WTC11 (cell line): Measurements from ENCODE around the gene UNC50. TPM values are rescaled to one million over a fixed set of nuclear protein-coding genes. Genes with fewer than 3 reads are reported as not detected.

ENCODE experiments used
- ATAC-seq: fragments of 200-7000 bp; cut with Tn5 transposase; 2 replicates; pipeline ENCODE4 v1.10.0; 2021; ENCODE audit warnings: mild to moderate bottlenecking, moderate library complexity
- CTCF ChIA-PET: fragments of 300-600 bp; sonication (Branson Sonifier 250); formaldehyde crosslinking; loops from one replicate; lab custom pipeline; 2021; ENCODE audit warnings: antibody characterized with exemption; lab: Charles Lee
- POLR2A ChIA-PET: fragments of 350-600 bp; sonication (Branson Sonifier 250); formaldehyde crosslinking; loops from one replicate; lab custom pipeline; 2021; ENCODE audit warnings: antibody characterized with exemption; lab: Charles Lee
- DNase-seq: peaks from one replicate; pipeline ENCODE4 v3.0.0; 2021; ENCODE audit warnings: low spot score
- H3K27ac Mint-ChIP-seq: 2 replicates; pipeline ENCODE4 v1.8.0; 2021; ENCODE audit warnings: mixed read lengths
- H3K27me3 Mint-ChIP-seq: 2 replicates; pipeline ENCODE4 v1.8.0; 2021; ENCODE audit warnings: low read depth, mild to moderate bottlenecking, moderate library complexity, mixed read lengths
- H3K36me3 Mint-ChIP-seq: 2 replicates; pipeline ENCODE4 v1.8.0; 2021; ENCODE audit warnings: mixed read lengths
- H3K4me1 Mint-ChIP-seq: 2 replicates; pipeline ENCODE4 v1.8.0; 2022; ENCODE audit warnings: mixed read lengths
- H3K4me3 Mint-ChIP-seq: 2 replicates; pipeline ENCODE4 v1.8.0; 2021; ENCODE audit warnings: mild to moderate bottlenecking, moderate library complexity, mixed read lengths
- H3K9me3 Mint-ChIP-seq: 2 replicates; pipeline ENCODE4 v1.8.0; 2021; ENCODE audit warnings: mixed read lengths
- ATF2 ChIP-seq: sonication (generic); formaldehyde crosslinking; IDR thresholded peaks from 2 replicates; pipeline ENCODE4 v1.8.1; 2022; ENCODE audit warnings: low read depth, missing genetic modification reagents, borderline replicate concordance
- CBFB ChIP-seq: sonication (generic); formaldehyde crosslinking; IDR thresholded peaks from 2 replicates; pipeline ENCODE4 v1.8.1; 2022; ENCODE audit warnings: mild to moderate bottlenecking, low read depth, missing genetic modification reagents
- E2F4 ChIP-seq: sonication (generic); formaldehyde crosslinking; IDR thresholded peaks from 2 replicates; pipeline ENCODE4 v1.8.1; 2022; ENCODE audit warnings: low read depth, mild to moderate bottlenecking, moderate library complexity, missing genetic modification reagents, borderline replicate concordance
- EMX1 ChIP-seq: fragments of 250-450 bp; sonication (Bioruptor Pico); IDR thresholded peaks from 2 replicates; pipeline ENCODE4 v1.8.0; 2021; ENCODE audit warnings: mild to moderate bottlenecking
- FOXK1 ChIP-seq: sonication (generic); formaldehyde crosslinking; IDR thresholded peaks from 2 replicates; pipeline ENCODE4 v1.8.0; 2022; ENCODE audit warnings: mild to moderate bottlenecking, moderate library complexity, missing genetic modification reagents
- FOXP1 ChIP-seq: sonication (generic); formaldehyde crosslinking; IDR thresholded peaks from 2 replicates; pipeline ENCODE4 v1.8.0; 2022; ENCODE audit warnings: missing genetic modification reagents, mild to moderate bottlenecking, moderate library complexity, borderline replicate concordance
- FOXP4 ChIP-seq: sonication (generic); formaldehyde crosslinking; IDR thresholded peaks from 2 replicates; pipeline ENCODE4 v1.8.0; 2022; ENCODE audit warnings: mild to moderate bottlenecking, missing genetic modification reagents
- HMGXB4 ChIP-seq: sonication (generic); formaldehyde crosslinking; IDR thresholded peaks from 2 replicates; pipeline ENCODE4 v1.8.1; 2023; ENCODE audit warnings: mild to moderate bottlenecking, moderate library complexity, missing genetic modification reagents
- PRRX2 ChIP-seq: fragments of 250-450 bp; sonication (Bioruptor Pico); IDR thresholded peaks from 2 replicates; pipeline ENCODE4 v1.8.0; 2021; ENCODE audit warnings: mild to moderate bottlenecking
- SOX15 ChIP-seq: fragments of 250-450 bp; sonication (Bioruptor Pico); IDR thresholded peaks from 2 replicates; pipeline ENCODE4 v1.9.0; 2021; ENCODE audit warnings: mild to moderate bottlenecking
- SP1 ChIP-seq: sonication (generic); formaldehyde crosslinking; conservative IDR thresholded peaks from 2 replicates; pipeline ENCODE4 v1.8.1; 2022; ENCODE audit warnings: missing genetic modification reagents
- TCF7 ChIP-seq: sonication (generic); formaldehyde crosslinking; IDR thresholded peaks from 2 replicates; pipeline ENCODE4 v1.8.0; 2022; ENCODE audit warnings: mild to moderate bottlenecking, low read depth, missing genetic modification reagents, moderate library complexity
- TEAD1 ChIP-seq: sonication (generic); formaldehyde crosslinking; IDR thresholded peaks from 2 replicates; pipeline ENCODE4 v1.8.0; 2022; ENCODE audit warnings: mild to moderate bottlenecking, missing genetic modification reagents
- TP53 ChIP-seq: sonication (generic); formaldehyde crosslinking; IDR thresholded peaks from 2 replicates; pipeline ENCODE4 v1.8.1; 2023; ENCODE audit warnings: mild to moderate bottlenecking, missing genetic modification reagents
- ZBTB43 ChIP-seq: sonication (generic); formaldehyde crosslinking; IDR thresholded peaks from 2 replicates; pipeline ENCODE4 v1.8.1; 2023; ENCODE audit warnings: mild to moderate bottlenecking, missing genetic modification reagents
- ZNF138 ChIP-seq: sonication (generic); formaldehyde crosslinking; conservative IDR thresholded peaks from 2 replicates; pipeline ENCODE4 v1.8.1; 2022; ENCODE audit warnings: mild to moderate bottlenecking, moderate library complexity, missing genetic modification reagents
- ZNF232 ChIP-seq: sonication (generic); formaldehyde crosslinking; IDR thresholded peaks from 2 replicates; pipeline ENCODE4 v1.8.0; 2022; ENCODE audit warnings: mild to moderate bottlenecking, missing genetic modification reagents
- ZNF263 ChIP-seq: sonication (generic); formaldehyde crosslinking; IDR thresholded peaks from 2 replicates; pipeline ENCODE4 v1.8.1; 2022; ENCODE audit warnings: low read depth, mild to moderate bottlenecking, moderate library complexity, missing genetic modification reagents
- ZNF396 ChIP-seq: fragments of 250-450 bp; sonication (Bioruptor Pico); IDR thresholded peaks from 2 replicates; pipeline ENCODE4 v1.8.0; 2021; ENCODE audit warnings: mild to moderate bottlenecking, moderate library complexity, borderline replicate concordance
- ZNF416 ChIP-seq: fragments of 250-450 bp; sonication (Bioruptor Pico); IDR thresholded peaks from 2 replicates; pipeline ENCODE4 v1.9.0; 2021; ENCODE audit warnings: mild to moderate bottlenecking, inconsistent platforms
- total RNA-seq: library from RNA; stranded (reverse); gene quantifications from 3 replicates; pipeline ENCODE4 v1.2.3, GENCODE V29; 2021

Gene UNC50
- total RNA-seq, 1 experiment from 2014 or later: 26.7 TPM

- H3K9me3 Mint-ChIP-seq: no peaks in the 10 kb centered on the region
- H3K4me3 Mint-ChIP-seq: no peak overlapping the region
- ATAC-seq: no peak
- no peaks in the 10 kb centered on the region for H3K27me3 Mint-ChIP-seq
- no peak for TF ChIP-seq ZNF396
- no peak for TF ChIP-seq ZBTB43 (CRISPR knock-in tag)
- no peak for TF ChIP-seq ZNF263 (CRISPR knock-in tag)
- TF ChIP-seq HMGXB4 (CRISPR knock-in tag): no peak
- TF ChIP-seq SOX15: no peak
- TF ChIP-seq EMX1 (CRISPR knock-in tag): no peak
- H3K36me3 Mint-ChIP-seq: peaks cover 23% of the 10 kb centered on the region
- no peak for DNase-seq
- no peak overlapping the region for H3K27ac Mint-ChIP-seq
- no peaks in the 10 kb centered on the region for H3K4me1 Mint-ChIP-seq
- POLR2A ChIA-PET: no interaction called here
- CTCF ChIA-PET: interaction anchor here (1.3 kb wide), 1 partner anchor 9 kb away, joined by 7 read pairs; no protein-coding TSS in a partner anchor
These were observed 30.2 kb upstream of the UNC50 start for GRCh38 chr2:98578231-98578630.

- H3K4me3 Mint-ChIP-seq: no peak overlapping the region
- no peak overlapping the region for H3K27ac Mint-ChIP-seq
- H3K36me3 Mint-ChIP-seq: peaks cover 15% of the 10 kb centered on the region; the same call in 1 of the 2 replicates
- ChIA-PET CTCF (interaction anchor here (1.5 kb wide), 1 partner anchor 11 kb away, joined by 8 read pairs; no protein-coding TSS in a partner anchor), POLR2A (no interaction called here)
- ATAC-seq: no peak
- no peaks in the 10 kb centered on the region for H3K27me3 Mint-ChIP-seq
- H3K9me3 Mint-ChIP-seq: no peaks in the 10 kb centered on the region
- H3K4me1 Mint-ChIP-seq: no peaks in the 10 kb centered on the region
- DNase-seq: no peak
- TF ChIP-seq ZNF232 (CRISPR knock-in tag): no peak
- TF ChIP-seq TCF7 (CRISPR knock-in tag): no peak
These were observed 28.5 kb upstream of the UNC50 start for GRCh38 chr2:98579926-98580325.

- no peak overlapping the region for H3K4me3 Mint-ChIP-seq
- no peaks in the 10 kb centered on the region for H3K9me3 Mint-ChIP-seq
- peaks cover 15% of the 10 kb centered on the region; the same call in 1 of the 2 replicates for H3K36me3 Mint-ChIP-seq
- ChIA-PET POLR2A (no interaction called here), CTCF (no interaction called here)
- no peaks in the 10 kb centered on the region for H3K27me3 Mint-ChIP-seq
- ATAC-seq (no peak; the same call in none of the 2 replicates), DNase-seq (no peak)
- TF ChIP-seq CBFB (CRISPR knock-in tag): no peak
- TF ChIP-seq PRRX2 (CRISPR knock-in tag): no peak
- TF ChIP-seq TP53 (CRISPR knock-in tag): no peak
- TF ChIP-seq FOXK1 (CRISPR knock-in tag): no peak
- TF ChIP-seq FOXP4 (CRISPR knock-in tag): no peak
- no peak for TF ChIP-seq ZBTB43 (CRISPR knock-in tag)
- TF ChIP-seq ZNF138 (CRISPR knock-in tag): no peak
- no peak for TF ChIP-seq ZNF416
- no peak for TF ChIP-seq TEAD1 (CRISPR knock-in tag)
- no peak for TF ChIP-seq FOXP1 (CRISPR knock-in tag)
- TF ChIP-seq SP1 (CRISPR knock-in tag): no peak
- no peak for TF ChIP-seq E2F4 (CRISPR knock-in tag)
- TF ChIP-seq ATF2 (CRISPR knock-in tag): no peak
- no peaks in the 10 kb centered on the region for H3K4me1 Mint-ChIP-seq
- H3K27ac Mint-ChIP-seq: no peak overlapping the region
These were observed 27.6 kb upstream of the UNC50 start for GRCh38 chr2:98580656-98581284.
